ENCODE results near the gene SPRED1. TPM values are rescaled to one million over a fixed set of nuclear protein-coding genes. Genes with fewer than 3 reads are reported as not detected.
A peak's percentile ranks its signal among the peaks of the same experiment; 100 is the strongest.

SPRED1 gene
- total and polyA plus RNA-seq, 2 donors from 2014 or later = 4.6 to 36.2 TPM

GRCh38 chr15:38401106-38401505 lies 148.5 kb downstream of the SPRED1 start:
- DNase-seq = no peak
- H3K9ac ChIP-seq (ENCODE audit: low read length in 3 of 3) = no peak overlapping the region
- intact Hi-C loops (cut with DNase I) = no loop called here
- H3K27me3 ChIP-seq (ENCODE audit: control insufficient read depth, insufficient read depth, low read length) = no peaks in the 10 kb centered on the region
- no peaks in the 10 kb centered on the region for H3K36me3 ChIP-seq (ENCODE audit: control insufficient read depth in 2 of 3, insufficient read depth in 3 of 3, low read length in 3 of 3)
- H3K27ac ChIP-seq (ENCODE audit: low read depth in 2 of 2, low read length in 2 of 2) = no peak overlapping the region
- H3K9me3 ChIP-seq (ENCODE audit: control insufficient read depth in 2 of 3, insufficient read depth in 1 of 3, low read length in 3 of 3) = no peaks in the 10 kb centered on the region
- H3K4me3 ChIP-seq (ENCODE audit: low read length in 3 of 3) = no peak overlapping the region
- TF ChIP-seq, protein P1, sequence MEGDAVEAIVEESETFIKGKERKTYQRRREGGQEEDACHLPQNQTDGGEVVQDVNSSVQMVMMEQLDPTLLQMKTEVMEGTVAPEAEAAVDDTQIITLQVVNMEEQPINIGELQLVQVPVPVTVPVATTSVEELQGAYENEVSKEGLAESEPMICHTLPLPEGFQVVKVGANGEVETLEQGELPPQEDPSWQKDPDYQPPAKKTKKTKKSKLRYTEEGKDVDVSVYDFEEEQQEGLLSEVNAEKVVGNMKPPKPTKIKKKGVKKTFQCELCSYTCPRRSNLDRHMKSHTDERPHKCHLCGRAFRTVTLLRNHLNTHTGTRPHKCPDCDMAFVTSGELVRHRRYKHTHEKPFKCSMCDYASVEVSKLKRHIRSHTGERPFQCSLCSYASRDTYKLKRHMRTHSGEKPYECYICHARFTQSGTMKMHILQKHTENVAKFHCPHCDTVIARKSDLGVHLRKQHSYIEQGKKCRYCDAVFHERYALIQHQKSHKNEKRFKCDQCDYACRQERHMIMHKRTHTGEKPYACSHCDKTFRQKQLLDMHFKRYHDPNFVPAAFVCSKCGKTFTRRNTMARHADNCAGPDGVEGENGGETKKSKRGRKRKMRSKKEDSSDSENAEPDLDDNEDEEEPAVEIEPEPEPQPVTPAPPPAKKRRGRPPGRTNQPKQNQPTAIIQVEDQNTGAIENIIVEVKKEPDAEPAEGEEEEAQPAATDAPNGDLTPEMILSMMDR (IDR thresholded peaks at IDR 0.05; ENCODE audit: borderline replicate concordance, extremely low read depth, insufficient read depth) = no peak
- FAIRE-seq = no peak
- no peaks in the 10 kb centered on the region for H3K4me1 ChIP-seq (ENCODE audit: control insufficient read depth in 2 of 3, insufficient read depth in 2 of 3, low read depth in 1 of 3, low read length in 3 of 3)

DNA sequence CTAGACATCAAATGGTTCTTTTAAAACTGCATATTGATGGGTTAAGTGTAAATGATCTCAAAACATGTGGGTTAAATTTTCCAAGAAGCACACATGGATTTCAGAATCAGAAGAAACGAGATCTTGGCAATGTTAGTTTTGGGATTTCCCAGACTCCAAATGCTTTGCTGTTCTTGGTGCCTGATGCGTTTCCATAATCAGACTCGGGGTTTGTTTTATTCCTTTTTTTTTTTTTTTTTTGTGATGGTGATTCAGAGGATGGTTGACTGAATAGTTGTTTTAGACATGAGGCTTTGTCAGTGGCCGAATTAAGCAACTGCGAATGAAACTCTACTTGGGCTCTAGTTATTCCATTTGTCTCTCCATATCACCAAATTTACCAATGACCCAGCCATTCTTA lies 149.1 kb downstream of the SPRED1 start:
- Histone ChIP-seq H3K4me3 (ENCODE audit: low read length in 3 of 3) (no peak overlapping the region), H3K36me3 (ENCODE audit: control insufficient read depth in 2 of 3, insufficient read depth in 3 of 3, low read length in 3 of 3) (no peaks in the 10 kb centered on the region), H3K27me3 (ENCODE audit: control insufficient read depth, insufficient read depth, low read length) (no peaks in the 10 kb centered on the region), H3K4me1 (ENCODE audit: control insufficient read depth in 2 of 3, insufficient read depth in 2 of 3, low read depth in 1 of 3, low read length in 3 of 3) (no peaks in the 10 kb centered on the region), H3K9me3 (ENCODE audit: control insufficient read depth in 2 of 3, insufficient read depth in 1 of 3, low read length in 3 of 3) (no peaks in the 10 kb centered on the region), H3K27ac (ENCODE audit: low read depth in 2 of 2, low read length in 2 of 2) (no peak overlapping the region), H3K9ac (ENCODE audit: low read length in 3 of 3) (no peak overlapping the region)
- TF ChIP-seq, protein P1 (IDR thresholded peaks at IDR 0.05; ENCODE audit: borderline replicate concordance, extremely low read depth, insufficient read depth) = no peak
- intact Hi-C loops (cut with DNase I) = no loop called here
- no peak for FAIRE-seq
- DNase-seq = no peak

DNA sequence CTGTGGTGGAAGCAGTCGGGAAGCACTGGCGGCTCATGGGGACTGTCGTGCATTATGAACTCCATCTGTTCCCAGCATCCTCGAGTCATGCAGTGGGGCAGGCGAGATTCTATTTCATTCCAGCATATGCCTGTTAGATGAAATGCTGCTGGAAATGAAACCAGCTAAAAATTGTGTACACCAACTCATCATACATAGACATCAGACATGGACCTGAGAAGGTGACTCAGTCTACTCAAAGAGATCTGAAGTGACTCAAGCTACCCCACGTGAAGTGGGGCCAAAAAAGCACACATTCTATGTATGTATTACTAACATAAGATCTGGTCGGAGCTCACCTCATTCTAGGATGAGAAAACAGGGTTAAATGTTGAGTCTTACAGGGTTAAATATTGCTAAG lies 153.8 kb downstream of the SPRED1 start:
- H3K4me1 ChIP-seq (ENCODE audit: control insufficient read depth in 2 of 3, insufficient read depth in 2 of 3, low read depth in 1 of 3, low read length in 3 of 3) = no peaks in the 10 kb centered on the region
- no peaks in the 10 kb centered on the region for H3K9me3 ChIP-seq (ENCODE audit: control insufficient read depth in 2 of 3, insufficient read depth in 1 of 3, low read length in 3 of 3)
- TF ChIP-seq, protein P1 (IDR thresholded peaks at IDR 0.05; ENCODE audit: borderline replicate concordance, extremely low read depth, insufficient read depth) = no peak
- FAIRE-seq (no peak), DNase-seq (peak in 1 of 5 donors; percentile 24)
- H3K36me3 ChIP-seq (ENCODE audit: control insufficient read depth in 2 of 3, insufficient read depth in 3 of 3, low read length in 3 of 3) = no peaks in the 10 kb centered on the region
- intact Hi-C loops (cut with DNase I) = no loop called here
- no peak overlapping the region for H3K9ac ChIP-seq (ENCODE audit: low read length in 3 of 3)
- H3K4me3 ChIP-seq (ENCODE audit: low read length in 3 of 3) = no peak overlapping the region
- H3K27me3 ChIP-seq (ENCODE audit: control insufficient read depth, insufficient read depth, low read length) = no peaks in the 10 kb centered on the region
- H3K27ac ChIP-seq (ENCODE audit: low read depth in 2 of 2, low read length in 2 of 2) = no peak overlapping the region

Other genes starting within 250 kb of the SPRED1 start
- gene FAM98B, start 201.3 kb downstream of the SPRED1 start, total RNA-seq = 17.2 TPM
- 12.9 TPM for gene FAM98B, start 201.3 kb downstream of the SPRED1 start, polyA plus RNA-seq (ENCODE audit: insufficient read depth, low read depth, low replicate concordance)

Measured in kidney (tissue), 14 donors.